Measurements from ENCODE around the gene SMYD4. TPM values are rescaled to one million over a fixed set of nuclear protein-coding genes. Genes with fewer than 3 reads are reported as not detected.

SMYD4 gene
- total and polyA plus RNA-seq, 2 experiments from 2014 or later, result 17.0 to 21.9 TPM

- Histone ChIP-seq H3K36me3 (ENCODE audit: insufficient read depth) (peaks cover 29% of the 10 kb centered on the region), H4K20me1 (replicated peaks; ENCODE audit: insufficient read depth) (peaks cover 3% of the 10 kb centered on the region), H3K4me1 (ENCODE audit: insufficient read depth) (no peaks in the 10 kb centered on the region), H3F3A (replicated peaks; ENCODE audit: low read depth) (0 out of 2 replicates have a peak, but pooled peaks cover 3% of the 10 kb centered on the region), H3K27ac (ENCODE audit: low read depth) (no peak overlapping the region), H3K9me2 (ENCODE audit: insufficient read depth) (no peaks in the 10 kb centered on the region), H3K79me2 (replicated peaks; ENCODE audit: insufficient read depth) (no peaks in the 10 kb centered on the region), H3K4me3 (no peak overlapping the region), H2AFZ (no peak overlapping the region), H3K4me2 (no peak overlapping the region), H3K27me3 (ENCODE audit: insufficient read depth) (no peaks in the 10 kb centered on the region)
- no peak overlapping the region for H3K4me3 Mint-ChIP-seq
- no peaks in the 10 kb centered on the region for H3K9me3 Mint-ChIP-seq
- no peak for DNase-seq (ENCODE audit: low spot score)
- H3K4me1 Mint-ChIP-seq, result no peaks in the 10 kb centered on the region
- TF ChIP-seq ZNF462 (CRISPR knock-in tag; IDR thresholded peaks at IDR 0.05), result no peak
- TF ChIP-seq STAT1 (IDR thresholded peaks at IDR 0.05; ENCODE audit: unreplicated experiment), result no peak
- no peak for TF ChIP-seq NANOG (IDR thresholded peaks at IDR 0.05; ENCODE audit: borderline replicate concordance)
- no peak for TF ChIP-seq JUNB (IDR thresholded peaks at IDR 0.05; ENCODE audit: unreplicated experiment)
- TF ChIP-seq ZNF331 (CRISPR knock-in tag; IDR thresholded peaks at IDR 0.05; ENCODE audit: low read depth), result no peak
- no peak for TF ChIP-seq REST (IDR thresholded peaks at IDR 0.05; ENCODE audit: unreplicated experiment)
- no peak for TF ChIP-seq CREB1 (CRISPR knock-in tag; IDR thresholded peaks at IDR 0.05; ENCODE audit: low read depth)
- no peak for TF ChIP-seq EZH2phosphoT487 (IDR thresholded peaks at IDR 0.05; ENCODE audit: unreplicated experiment)
- TF ChIP-seq POLR2AphosphoS5 (IDR thresholded peaks at IDR 0.05; ENCODE audit: low read depth), result no peak
- no peak for TF ChIP-seq ZNF114 (CRISPR knock-in tag; IDR thresholded peaks at IDR 0.05)
- TF ChIP-seq EZH2 (IDR thresholded peaks at IDR 0.05; ENCODE audit: low read depth, unreplicated experiment), result no peak
- no peak for TF ChIP-seq CTCF (conservative IDR thresholded peaks at IDR 0.05; ENCODE audit: low read depth in 2 of 2)
- no peak for TF ChIP-seq ETS1 (IDR thresholded peaks at IDR 0.05)
- no peak for ATAC-seq
- H3K27ac Mint-ChIP-seq, result no peak overlapping the region
- peaks cover 1% of the 10 kb centered on the region for H3K27me3 Mint-ChIP-seq (ENCODE audit: insufficient read depth, low read depth, poor library complexity)
- peaks cover 61% of the 10 kb centered on the region for H3K36me3 Mint-ChIP-seq (ENCODE audit: low read depth)
Measured at GRCh38 chr17:1875597-1875996, 45.9 kb upstream of the SMYD4 start.
